Right lobe of liver (tissue), 4 donors: ENCODE measurements around the gene DNAI7.

Experiments
- CTCF ChIP-seq, 4 donors: fragments of 200-600 bp in 3 of 4; fragments of 450-650 bp in 1 of 4; IDR thresholded peaks; one replicate each; pipeline versions ENCODE4 v1.5.1 to v1.8.0; 2016 to 2022; ENCODE audit warnings: antibody characterized with exemption in 4 of 4, mild to moderate bottlenecking in 2 of 4
- POLR2A ChIP-seq: fragments of 450-650 bp; IDR thresholded peaks from one replicate; pipeline ENCODE4 v1.6.1; 2017; ENCODE audit warnings: antibody characterized with exemption, mild to moderate bottlenecking
- donor health status: DM: no; HTN: no; CAD: no.
- donor health status: DM: no; HTN: no; CAD: no.
- donor health status: DM: no; HTN: yes; CAD: no.

GRCh38 chr12:25102402-25102801 lies 92.6 kb downstream of the DNAI7 start:
- TF ChIP-seq CTCF (IDR thresholded peaks at IDR 0.05), result no peak
- TF ChIP-seq POLR2A, result no peak
